HEK293 (cell line): ENCODE data around the gene PIGH.

Experiments used
- CTCF ChIA-PET: fragments of 350-600 bp; formaldehyde crosslinking; extraction: SDS; loops from one replicate; lab custom pipeline; 2021; ENCODE audit warnings: antibody characterized with exemption; lab: Yijun Ruan, JAX
- POLR2A ChIA-PET: fragments of 300-600 bp; formaldehyde crosslinking; extraction: SDS; loops from one replicate; lab custom pipeline; 2020; ENCODE audit warnings: antibody characterized with exemption, inconsistent platforms; lab: Yijun Ruan, JAX
- H3K27ac ChIP-seq: fragments of 200-500 bp; sonication (Bioruptor generic); 2 replicates; pipeline ENCODE4 v1.5.1; 2014; ENCODE audit warnings: low read depth, low read length, control low read depth, inconsistent platforms; ENCODE audit errors: extremely low read depth
- H3K36me3 ChIP-seq, 2 experiments: fragments of 200-500 bp in 1 of 2; sonication (Bioruptor generic) in 1 of 2; 1 replicate in 1 of 2; 2 replicates in 1 of 2; pipeline ENCODE4 v1.5.1; 2014 to 2017; ENCODE audit warnings: inconsistent platforms in 2 of 2, low read length in 2 of 2; ENCODE audit not compliant: control insufficient read depth in 2 of 2, insufficient read depth in 1 of 2
- H3K4me1 ChIP-seq: fragments of 200-500 bp; sonication (Bioruptor generic); 2 replicates; pipeline ENCODE4 v1.5.1; 2014; ENCODE audit warnings: mild to moderate bottlenecking, low read length, inconsistent platforms; ENCODE audit not compliant: control insufficient read depth, insufficient read depth
- H3K4me3 ChIP-seq: 2 replicates; pipeline ENCODE4 v1.5.1; 2011; ENCODE audit warnings: low read depth, mild to moderate bottlenecking, control low read depth, low read length, moderate library complexity
- H3K9me3 ChIP-seq: fragments of 200-500 bp; sonication (Bioruptor generic); 2 replicates; pipeline ENCODE4 v1.5.1; 2014; ENCODE audit warnings: low read depth, low read length, inconsistent platforms; ENCODE audit not compliant: control insufficient read depth, insufficient read depth
- KLF10 ChIP-seq: fragments of 450-650 bp; IDR thresholded peaks from 2 replicates; pipeline ENCODE4 v1.5.1; 2018; ENCODE audit warnings: missing biosample characterization, mild to moderate bottlenecking, missing genetic modification characterization
- OSR2 ChIP-seq: fragments of 450-650 bp; formaldehyde crosslinking; IDR thresholded peaks from 2 replicates; pipeline ENCODE4 v1.5.1; 2016; ENCODE audit warnings: missing biosample characterization, missing genetic modification characterization
- YY2 ChIP-seq: fragments of 450-650 bp; formaldehyde crosslinking; IDR thresholded peaks from 2 replicates; pipeline ENCODE4 v1.5.1; 2016; ENCODE audit warnings: missing biosample characterization, missing genetic modification characterization
- ZBTB11 ChIP-seq: fragments of 450-650 bp; formaldehyde crosslinking; conservative IDR thresholded peaks from 2 replicates; pipeline ENCODE4 v1.5.1; 2016; ENCODE audit warnings: low read depth, missing biosample characterization, missing genetic modification characterization
- ZBTB20 ChIP-seq: fragments of 450-650 bp; formaldehyde crosslinking; IDR thresholded peaks from 2 replicates; pipeline ENCODE4 v1.5.1; 2016; ENCODE audit warnings: missing biosample characterization, missing genetic modification characterization
- ZBTB8A ChIP-seq: fragments of 450-650 bp; formaldehyde crosslinking; IDR thresholded peaks from 2 replicates; pipeline ENCODE4 v1.5.1; 2016; ENCODE audit warnings: missing biosample characterization, missing genetic modification characterization
- ZNF10 ChIP-seq: fragments of 450-650 bp; formaldehyde crosslinking; IDR thresholded peaks from 2 replicates; pipeline ENCODE4 v1.5.1; 2017; ENCODE audit warnings: missing biosample characterization, missing genetic modification characterization
- ZNF132 ChIP-seq: fragments of 450-650 bp; formaldehyde crosslinking; IDR thresholded peaks from 2 replicates; pipeline ENCODE4 v1.5.1; 2017; ENCODE audit warnings: missing biosample characterization, missing genetic modification characterization, borderline replicate concordance
- ZNF133 ChIP-seq: fragments of 450-650 bp; formaldehyde crosslinking; IDR thresholded peaks from 2 replicates; pipeline ENCODE4 v1.5.1; 2016; ENCODE audit warnings: missing biosample characterization, missing genetic modification characterization
- ZNF138 ChIP-seq: fragments of 450-650 bp; formaldehyde crosslinking; IDR thresholded peaks from 2 replicates; pipeline ENCODE4 v1.5.1; 2016; ENCODE audit warnings: missing biosample characterization, missing genetic modification characterization, borderline replicate concordance
- ZNF175 ChIP-seq: fragments of 450-650 bp; formaldehyde crosslinking; IDR thresholded peaks from 2 replicates; pipeline ENCODE4 v1.5.1; 2016; ENCODE audit warnings: missing biosample characterization, missing genetic modification characterization
- ZNF19 ChIP-seq: fragments of 450-650 bp; formaldehyde crosslinking; IDR thresholded peaks from 2 replicates; pipeline ENCODE4; 2016; ENCODE audit warnings: missing biosample characterization, missing genetic modification characterization, low read depth
- ZNF214 ChIP-seq: fragments of 450-650 bp; formaldehyde crosslinking; IDR thresholded peaks from 2 replicates; pipeline ENCODE4 v1.5.1; 2017; ENCODE audit warnings: missing biosample characterization, mild to moderate bottlenecking, missing genetic modification characterization, borderline replicate concordance
- ZNF324 ChIP-seq: fragments of 450-650 bp; formaldehyde crosslinking; IDR thresholded peaks from 2 replicates; pipeline ENCODE4 v1.5.1; 2016; ENCODE audit warnings: missing biosample characterization, missing genetic modification characterization
- ZNF341 ChIP-seq: fragments of 450-650 bp; formaldehyde crosslinking; IDR thresholded peaks from 2 replicates; pipeline ENCODE4; 2016; ENCODE audit warnings: low read depth, missing biosample characterization, missing genetic modification characterization
- ZNF350 ChIP-seq: fragments of 450-650 bp; formaldehyde crosslinking; IDR thresholded peaks from 2 replicates; pipeline ENCODE4 v1.5.0; 2017; ENCODE audit warnings: missing biosample characterization, mild to moderate bottlenecking, missing genetic modification characterization
- ZNF391 ChIP-seq: fragments of 450-650 bp; formaldehyde crosslinking; IDR thresholded peaks from 2 replicates; pipeline ENCODE4 v1.5.1; 2016; ENCODE audit warnings: low read depth, missing biosample characterization, missing genetic modification characterization, borderline replicate concordance
- ZNF473 ChIP-seq: fragments of 450-650 bp; formaldehyde crosslinking; IDR thresholded peaks from 2 replicates; pipeline ENCODE4 v1.5.1; 2017; ENCODE audit warnings: missing biosample characterization, missing genetic modification characterization
- ZNF561 ChIP-seq: fragments of 450-650 bp; IDR thresholded peaks from 2 replicates; pipeline ENCODE4 v1.5.1; 2018; ENCODE audit warnings: missing biosample characterization, missing genetic modification characterization, borderline replicate concordance
- ZNF621 ChIP-seq: fragments of 450-650 bp; formaldehyde crosslinking; IDR thresholded peaks from 2 replicates; pipeline ENCODE4 v1.5.1; 2017; ENCODE audit warnings: missing biosample characterization, missing genetic modification characterization
- ZNF658 ChIP-seq: fragments of 450-650 bp; formaldehyde crosslinking; IDR thresholded peaks from 2 replicates; pipeline ENCODE4; 2016; ENCODE audit warnings: missing biosample characterization, missing genetic modification characterization
- ZNF792 ChIP-seq: fragments of 450-650 bp; formaldehyde crosslinking; IDR thresholded peaks from 2 replicates; pipeline ENCODE4 v1.5.1; 2016; ENCODE audit warnings: missing biosample characterization, missing genetic modification characterization
- ZNF830 ChIP-seq: fragments of 450-650 bp; IDR thresholded peaks from 2 replicates; pipeline ENCODE4 v1.5.0; 2018; ENCODE audit warnings: missing biosample characterization, missing genetic modification characterization, low read depth, mild to moderate bottlenecking, moderate library complexity
- ZXDB ChIP-seq: fragments of 450-650 bp; formaldehyde crosslinking; IDR thresholded peaks from 2 replicates; pipeline ENCODE4 v1.5.1; 2016; ENCODE audit warnings: missing biosample characterization, missing genetic modification characterization
- TF ChIP-seq, protein P1 (sequence below): fragments of 450-650 bp; formaldehyde crosslinking; IDR thresholded peaks from 2 replicates; pipeline ENCODE4 v1.5.1; 2016; ENCODE audit warnings: missing biosample characterization, missing genetic modification characterization, borderline replicate concordance

Gene PIGH

DNA sequence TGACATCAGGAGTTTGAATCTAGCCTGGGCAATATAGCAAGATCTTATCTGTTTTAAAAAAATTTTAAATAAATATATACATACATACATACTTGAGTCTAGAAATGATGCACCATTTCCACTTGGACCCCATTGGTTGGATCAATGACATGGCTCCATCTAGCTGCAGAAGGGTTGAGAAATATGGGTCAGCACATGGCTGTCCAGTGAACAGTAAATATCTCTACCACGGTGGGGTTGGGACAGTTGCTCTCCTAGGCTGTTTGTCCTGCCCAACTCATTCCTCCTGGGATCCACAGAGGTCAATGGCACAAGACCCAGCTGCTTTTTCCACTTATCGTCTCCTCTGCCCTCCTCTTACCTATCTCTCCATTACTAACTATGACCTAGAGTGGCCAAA, 43.4 kb downstream of the PIGH start (continued):
- no peak for TF ChIP-seq ZNF621 (tag by site-specific recombination)
- TF ChIP-seq ZNF324 = no peak

- POLR2A ChIA-PET = interaction anchor here (2.1 kb wide), 1 partner anchor 45 kb away, joined by 6 read pairs; the partner anchor contains the start of gene PIGH
- CTCF ChIA-PET = interaction anchor here (0.9 to 4.3 kb wide), 6 partner anchors 16 to 128 kb away, joined by 3 to 45 read pairs (median 3); no protein-coding TSS in a partner anchor
- H3K4me1 ChIP-seq = no peaks in the 10 kb centered on the region; the same call in 1 of the 2 replicates
- no peak overlapping the region for H3K4me3 ChIP-seq
- H3K27ac ChIP-seq = no peak overlapping the region
- H3K36me3 ChIP-seq = peaks cover 0 to 14% of the 10 kb centered on the region in 2 experiments; a peak in 2 of 3 replicates
- H3K9me3 ChIP-seq = no peaks in the 10 kb centered on the region
- TF ChIP-seq ZBTB11 (tag by site-specific recombination) (no peak), ZNF138 (tag by site-specific recombination) (no peak), ZNF10 (no peak), ZNF792 (tag by site-specific recombination) (no peak), ZNF350 (tag by site-specific recombination) (no peak), ZNF133 (tag by site-specific recombination) (no peak), ZNF561 (no peak), OSR2 (no peak), ZNF132 (tag by site-specific recombination) (no peak)
These were observed 44.5 kb downstream of the PIGH start for GRCh38 chr14:67555518-67556090.

DNA sequence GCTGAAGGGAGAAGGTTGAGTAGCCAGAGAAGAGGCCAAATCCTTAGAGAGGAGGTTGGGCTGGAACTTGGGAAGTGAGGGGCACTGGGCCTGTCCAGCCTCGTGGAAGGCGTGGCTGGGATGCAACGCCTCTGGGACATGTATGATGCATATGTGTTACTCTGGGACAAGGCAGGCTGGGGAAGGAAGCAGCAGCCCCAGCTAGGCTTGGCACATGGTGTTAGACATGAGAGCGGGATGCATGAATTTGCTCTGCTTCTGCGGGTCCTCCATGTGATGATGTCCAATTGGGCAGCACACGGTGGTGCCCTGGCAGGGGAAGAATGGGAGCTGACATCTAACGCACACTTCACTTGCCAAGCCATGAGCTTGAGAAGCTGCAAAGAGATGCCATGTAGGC, 45.7 kb downstream of the PIGH start:
- H3K4me1 ChIP-seq = no peaks in the 10 kb centered on the region; the same call in 1 of the 2 replicates
- H3K36me3 ChIP-seq = peaks cover 0 to 11% of the 10 kb centered on the region in 2 experiments; a peak in 1 of 3 replicates
- no peak overlapping the region for H3K27ac ChIP-seq
- TF ChIP-seq ZNF341 = no peak
- no peak for TF ChIP-seq ZNF19 (tag by site-specific recombination)
- TF ChIP-seq ZNF473 (tag by site-specific recombination) = no peak
- TF ChIP-seq ZNF658 (tag by site-specific recombination) = no peak
- no peak for TF ChIP-seq ZNF391 (tag by site-specific recombination)
- TF ChIP-seq ZXDB (tag by site-specific recombination) = no peak
- no peak for TF ChIP-seq YY2 (tag by site-specific recombination)
- no peak for TF ChIP-seq ZNF830 (tag by site-specific recombination)
- TF ChIP-seq ZBTB8A = no peak
- TF ChIP-seq ZBTB20 (tag by site-specific recombination) = no peak
- TF ChIP-seq ZNF214 (tag by site-specific recombination) = no peak
- no peak for TF ChIP-seq KLF10
- TF ChIP-seq ZNF175 (tag by site-specific recombination) = no peak
- TF ChIP-seq, protein P1, sequence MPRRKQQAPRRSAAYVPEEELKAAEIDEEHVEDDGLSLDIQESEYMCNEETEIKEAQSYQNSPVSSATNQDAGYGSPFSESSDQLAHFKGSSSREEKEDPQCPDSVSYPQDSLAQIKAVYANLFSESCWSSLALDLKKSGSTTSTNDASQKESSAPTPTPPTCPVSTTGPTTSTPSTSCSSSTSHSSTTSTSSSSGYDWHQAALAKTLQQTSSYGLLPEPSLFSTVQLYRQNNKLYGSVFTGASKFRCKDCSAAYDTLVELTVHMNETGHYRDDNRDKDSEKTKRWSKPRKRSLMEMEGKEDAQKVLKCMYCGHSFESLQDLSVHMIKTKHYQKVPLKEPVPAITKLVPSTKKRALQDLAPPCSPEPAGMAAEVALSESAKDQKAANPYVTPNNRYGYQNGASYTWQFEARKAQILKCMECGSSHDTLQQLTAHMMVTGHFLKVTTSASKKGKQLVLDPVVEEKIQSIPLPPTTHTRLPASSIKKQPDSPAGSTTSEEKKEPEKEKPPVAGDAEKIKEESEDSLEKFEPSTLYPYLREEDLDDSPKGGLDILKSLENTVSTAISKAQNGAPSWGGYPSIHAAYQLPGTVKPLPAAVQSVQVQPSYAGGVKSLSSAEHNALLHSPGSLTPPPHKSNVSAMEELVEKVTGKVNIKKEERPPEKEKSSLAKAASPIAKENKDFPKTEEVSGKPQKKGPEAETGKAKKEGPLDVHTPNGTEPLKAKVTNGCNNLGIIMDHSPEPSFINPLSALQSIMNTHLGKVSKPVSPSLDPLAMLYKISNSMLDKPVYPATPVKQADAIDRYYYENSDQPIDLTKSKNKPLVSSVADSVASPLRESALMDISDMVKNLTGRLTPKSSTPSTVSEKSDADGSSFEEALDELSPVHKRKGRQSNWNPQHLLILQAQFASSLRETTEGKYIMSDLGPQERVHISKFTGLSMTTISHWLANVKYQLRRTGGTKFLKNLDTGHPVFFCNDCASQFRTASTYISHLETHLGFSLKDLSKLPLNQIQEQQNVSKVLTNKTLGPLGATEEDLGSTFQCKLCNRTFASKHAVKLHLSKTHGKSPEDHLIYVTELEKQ (tag by site-specific recombination) = no peak
- no peak overlapping the region for H3K4me3 ChIP-seq
- CTCF ChIA-PET = interaction anchor here (0.6 to 4.3 kb wide), 3 partner anchors 27 to 151 kb away, joined by 3 to 45 read pairs (median 4); no protein-coding TSS in a partner anchor
- H3K9me3 ChIP-seq = no peaks in the 10 kb centered on the region
- POLR2A ChIA-PET = interaction anchor here (2.1 kb wide), 1 partner anchor 46 kb away, joined by 6 read pairs; the partner anchor contains the start of gene PIGH
